CD14-positive monocyte (primary cell): Measurements from ENCODE around the gene SAMHD1. TPM values are rescaled to one million over a fixed set of nuclear protein-coding genes. Genes with fewer than 3 reads are reported as not detected.

Experiments
- DNase-seq, 3 donors: peaks; one replicate each; pipeline ENCODE4 v3.0.0-alpha.2; 2011 to 2022
- H2AFZ ChIP-seq: 2 replicates; pipeline ENCODE4 v1.6.0; 2012; ENCODE audit warnings: mild to moderate bottlenecking, low read depth, low read length, inconsistent platforms; ENCODE audit not compliant: insufficient read depth, poor library complexity, severe bottlenecking
- H3K27ac ChIP-seq, 2 donors: 1 replicate in 1 of 2; 2 replicates in 1 of 2; pipeline ENCODE4 v1.5.1; 2012 to 2013; ENCODE audit warnings: low read length in 2 of 2, control low read depth in 1 of 2, inconsistent platforms in 1 of 2, low read depth in 1 of 2, mild to moderate bottlenecking in 1 of 2
- H3K27me3 ChIP-seq, 2 donors: one replicate each; pipeline versions ENCODE4 v1.6.0 to v1.6.1; 2011 to 2013; ENCODE audit warnings: low read length in 2 of 2; ENCODE audit not compliant: control insufficient read depth in 2 of 2, insufficient read depth in 2 of 2
- H3K36me3 ChIP-seq, 2 donors: replicated peaks in 1 of 2; 1 replicate in 1 of 2; 2 replicates in 1 of 2; pipeline versions ENCODE4 v1.5.1 to v1.6.1; 2012 to 2013; ENCODE audit warnings: low read length in 2 of 2, control low read depth in 1 of 2, inconsistent platforms in 1 of 2, mild to moderate bottlenecking in 1 of 2; ENCODE audit not compliant: insufficient read depth in 2 of 2, control insufficient read depth in 1 of 2
- H3K4me1 ChIP-seq, 2 donors: 1 replicate in 1 of 2; 2 replicates in 1 of 2; pipeline versions ENCODE4 v1.5.1 to v1.6.1; 2012 to 2013; ENCODE audit warnings: low read length in 2 of 2, control low read depth in 1 of 2, inconsistent platforms in 1 of 2, mild to moderate bottlenecking in 1 of 2, moderate library complexity in 1 of 2; ENCODE audit not compliant: insufficient read depth in 2 of 2, control insufficient read depth in 1 of 2
- H3K4me2 ChIP-seq: replicated peaks from 2 replicates; pipeline ENCODE3; 2012; ENCODE audit warnings: low read length, moderate library complexity, mild to moderate bottlenecking; ENCODE audit not compliant: poor library complexity, severe bottlenecking; ENCODE audit errors: extremely low read depth
- H3K4me3 ChIP-seq, 3 experiments: fragments of 200-600 bp in 1 of 3; sonication (generic) in 1 of 3; replicated peaks in 1 of 3; 1 replicate in 2 of 3; 2 replicates in 1 of 3; pipeline ENCODE4 v1.5.1; 2011 to 2013; ENCODE audit warnings: low read length in 3 of 3, mild to moderate bottlenecking in 3 of 3, control low read depth in 2 of 3, low read depth in 2 of 3, inconsistent platforms in 1 of 3, moderate library complexity in 1 of 3
- H3K79me2 ChIP-seq: 2 replicates; pipeline ENCODE4 v1.6.0; 2012; ENCODE audit warnings: mild to moderate bottlenecking, control low read depth, inconsistent platforms, low read length, moderate library complexity; ENCODE audit not compliant: insufficient read depth
- H3K9ac ChIP-seq: 2 replicates; pipeline ENCODE4 v1.6.0; 2017; ENCODE audit warnings: low read length, mild to moderate bottlenecking; ENCODE audit not compliant: insufficient read depth, poor library complexity, severe bottlenecking
- H3K9me3 ChIP-seq, 2 donors: replicated peaks in 1 of 2; 1 replicate in 1 of 2; 2 replicates in 1 of 2; pipeline versions ENCODE4 v1.5.1 to v1.6.1; 2012 to 2013; ENCODE audit warnings: low read length in 2 of 2, control low read depth in 1 of 2; ENCODE audit not compliant: control insufficient read depth in 1 of 2, insufficient read depth in 1 of 2
- H4K20me1 ChIP-seq: 2 replicates; pipeline ENCODE4 v1.6.0; 2012; ENCODE audit warnings: mild to moderate bottlenecking, low read length, control low read depth, moderate library complexity; ENCODE audit not compliant: insufficient read depth
- H3K27ac Mint-ChIP-seq, 7 donors: one replicate each; pipeline ENCODE4 v1.8.0; 2020; ENCODE audit warnings: mild to moderate bottlenecking in 7 of 7, mixed read lengths in 7 of 7, moderate library complexity in 6 of 7, inconsistent platforms in 2 of 7
- H3K27me3 Mint-ChIP-seq, 3 donors: one replicate each; pipeline ENCODE4 v1.8.0; 2021 to 2022; ENCODE audit warnings: low read depth in 3 of 3, mild to moderate bottlenecking in 3 of 3, mixed read lengths in 3 of 3, moderate library complexity in 3 of 3, inconsistent platforms in 1 of 3
- H3K36me3 Mint-ChIP-seq, 2 donors: one replicate each; pipeline ENCODE4 v1.8.0; 2020; ENCODE audit warnings: mixed read lengths in 2 of 2, inconsistent platforms in 1 of 2, mild to moderate bottlenecking in 1 of 2
- H3K4me1 Mint-ChIP-seq: one replicate; pipeline ENCODE4 v1.8.0; 2020; ENCODE audit warnings: mild to moderate bottlenecking, mixed read lengths
- H3K4me3 Mint-ChIP-seq, 2 donors: one replicate each; pipeline ENCODE4 v1.8.0; 2020; ENCODE audit warnings: mild to moderate bottlenecking in 2 of 2, mixed read lengths in 2 of 2, moderate library complexity in 1 of 2
- H3K9me3 Mint-ChIP-seq, 7 donors: one replicate each; pipeline ENCODE4 v1.8.0; 2020 to 2022; ENCODE audit warnings: mixed read lengths in 7 of 7, mild to moderate bottlenecking in 6 of 7, moderate library complexity in 6 of 7, inconsistent platforms in 2 of 7
- WGBS: methylation state at CpG from one replicate; pipeline ENCODE4 v1.1.5; 2013; ENCODE audit warnings: missing lambda C conversion rate; ENCODE audit not compliant: insufficient coverage; 5-methylcytosine and 5-hydroxymethylcytosine counted together
- intact Hi-C, 2 donors: fragments of 100-400 bp; cut with micrococcal nuclease; formaldehyde crosslinking; loops; one replicate each; pipeline versions ENCODE4 v1.15.0 to v1.15.1; 2023
- polyA plus RNA-seq, 3 donors: library from polyadenylated mRNA; depleted of rRNA in 1 of 3; unstranded in 2 of 3; stranded (reverse) in 1 of 3; fragments of 300-500 nt in 2 of 3; fragments of >200 nt in 1 of 3; fragmentation: Illumina TruSeq in 2 of 3; gene quantifications; 1 replicate in 2 of 3; 2 replicates in 1 of 3; pipeline ENCODE4 v1.2.3, GENCODE V29; 2012 to 2021
- TF ChIP-seq, protein P1 (sequence below): fragments of 200-600 bp; IDR thresholded peaks from one replicate; pipeline ENCODE4 v1.8.0; 2022; ENCODE audit warnings: antibody characterized with exemption, mild to moderate bottlenecking

SAMHD1 gene
- polyA plus RNA-seq, 3 donors = 232 to 796 (median 590) TPM

GRCh38 chr20:36847710-36848040 is 103.8 kb downstream of the SAMHD1 start:
- peaks cover 22 to 35% of the 10 kb centered on the region in 2 donors for H3K4me1 ChIP-seq

GRCh38 chr20:36847009-36847709 is 104.3 kb downstream of the SAMHD1 start:
- no peak for DNase-seq
- peaks cover 4% of the 10 kb centered on the region for H3K79me2 ChIP-seq
- H3K4me1 ChIP-seq = peaks cover 27 to 40% of the 10 kb centered on the region in 2 donors
- H3K36me3 Mint-ChIP-seq = peaks cover 0 to 8% of the 10 kb centered on the region in 2 donors
- H4K20me1 ChIP-seq = peaks cover 13% of the 10 kb centered on the region
- H3K4me3 ChIP-seq = no peak overlapping the region
- H2AFZ ChIP-seq = no peak overlapping the region
- H3K27me3 ChIP-seq = no peaks in the 10 kb centered on the region
- no peak overlapping the region for H3K27ac ChIP-seq
- TF ChIP-seq, protein P1, sequence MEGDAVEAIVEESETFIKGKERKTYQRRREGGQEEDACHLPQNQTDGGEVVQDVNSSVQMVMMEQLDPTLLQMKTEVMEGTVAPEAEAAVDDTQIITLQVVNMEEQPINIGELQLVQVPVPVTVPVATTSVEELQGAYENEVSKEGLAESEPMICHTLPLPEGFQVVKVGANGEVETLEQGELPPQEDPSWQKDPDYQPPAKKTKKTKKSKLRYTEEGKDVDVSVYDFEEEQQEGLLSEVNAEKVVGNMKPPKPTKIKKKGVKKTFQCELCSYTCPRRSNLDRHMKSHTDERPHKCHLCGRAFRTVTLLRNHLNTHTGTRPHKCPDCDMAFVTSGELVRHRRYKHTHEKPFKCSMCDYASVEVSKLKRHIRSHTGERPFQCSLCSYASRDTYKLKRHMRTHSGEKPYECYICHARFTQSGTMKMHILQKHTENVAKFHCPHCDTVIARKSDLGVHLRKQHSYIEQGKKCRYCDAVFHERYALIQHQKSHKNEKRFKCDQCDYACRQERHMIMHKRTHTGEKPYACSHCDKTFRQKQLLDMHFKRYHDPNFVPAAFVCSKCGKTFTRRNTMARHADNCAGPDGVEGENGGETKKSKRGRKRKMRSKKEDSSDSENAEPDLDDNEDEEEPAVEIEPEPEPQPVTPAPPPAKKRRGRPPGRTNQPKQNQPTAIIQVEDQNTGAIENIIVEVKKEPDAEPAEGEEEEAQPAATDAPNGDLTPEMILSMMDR = no peak
- H3K9ac ChIP-seq = no peak overlapping the region
- 90% methylated on average over 13 of the region's 18 CpGs for WGBS
- no peak overlapping the region for H3K4me2 ChIP-seq
- H3K9me3 ChIP-seq = no peaks in the 10 kb centered on the region
- no peak overlapping the region for H3K4me3 Mint-ChIP-seq
- no peaks in the 10 kb centered on the region for H3K36me3 ChIP-seq
- H3K9me3 Mint-ChIP-seq = peaks cover 0 to 5% (median 3%) of the 10 kb centered on the region in 7 donors
- H3K4me1 Mint-ChIP-seq = peaks cover 37% of the 10 kb centered on the region
- intact Hi-C loops = no loop called here
- peaks cover 0 to 2% (median 0%) of the 10 kb centered on the region in 3 donors for H3K27me3 Mint-ChIP-seq
- H3K27ac Mint-ChIP-seq = peak overlapping the region in 3 of 7 donors; percentile 10 to 54 (median 32)

More at GRCh38 chr20:36847710-36848040, 103.8 kb downstream of the SAMHD1 start:
- Mint-ChIP-seq H3K4me1 (peaks cover 32% of the 10 kb centered on the region), H3K9me3 (peaks cover 0 to 5% (median 3%) of the 10 kb centered on the region in 7 donors), H3K27me3 (peaks cover 0 to 2% (median 0%) of the 10 kb centered on the region in 3 donors), H3K27ac (no peak overlapping the region), H3K4me3 (no peak overlapping the region), H3K36me3 (peaks cover 0 to 8% of the 10 kb centered on the region in 2 donors)
- Histone ChIP-seq H3K4me2 (no peak overlapping the region), H3K4me3 (no peak overlapping the region), H2AFZ (no peak overlapping the region), H3K79me2 (peaks cover 4% of the 10 kb centered on the region), H3K9me3 (no peaks in the 10 kb centered on the region), H3K9ac (no peak overlapping the region), H3K27me3 (no peaks in the 10 kb centered on the region), H3K36me3 (no peaks in the 10 kb centered on the region), H3K27ac (no peak overlapping the region), H4K20me1 (peaks cover 13% of the 10 kb centered on the region)
- DNase-seq = no peak
- no CpG with 5 or more reads among the region's 1 CpG for WGBS
- intact Hi-C loops = no loop called here
- TF ChIP-seq, protein P1 = no peak
